Mucosa of descending colon (tissue), 3 donors: ENCODE measurements around the gene CDK6. TPM values are rescaled to one million over a fixed set of nuclear protein-coding genes. Genes with fewer than 3 reads are reported as not detected.

Experiments
- ATAC-seq: fragments of 200-7000 bp; cut with Tn5 transposase; one replicate; pipeline ENCODE4 v1.9.1; 2020; ENCODE audit warnings: mild to moderate bottlenecking, moderate library complexity
- DNase-seq, 3 donors: peaks; one replicate each; pipeline ENCODE4 v3.0.0-alpha.2; 2020
- H3K36me3 ChIP-seq: fragments of 200-600 bp; one replicate; pipeline ENCODE4 v1.8.0; 2021; ENCODE audit warnings: low read depth, mild to moderate bottlenecking
- H3K4me1 ChIP-seq: fragments of 200-600 bp; one replicate; pipeline ENCODE4 v1.8.0; 2021; ENCODE audit warnings: low read depth, mild to moderate bottlenecking
- H3K4me3 ChIP-seq: fragments of 200-600 bp; one replicate; pipeline ENCODE4 v1.8.0; 2021; ENCODE audit warnings: mild to moderate bottlenecking
- H3K9me3 ChIP-seq: fragments of 200-600 bp; one replicate; pipeline ENCODE4 v1.8.0; 2021; ENCODE audit warnings: mild to moderate bottlenecking
- CTCF ChIP-seq: fragments of 200-600 bp; IDR thresholded peaks from one replicate; pipeline ENCODE4 v1.8.0; 2022; ENCODE audit warnings: antibody characterized with exemption, mild to moderate bottlenecking
- intact Hi-C, 2 donors: fragments of 100-400 bp; cut with DNase I in 1 of 2; cut with micrococcal nuclease in 1 of 2; formaldehyde crosslinking; loops; one replicate each; pipeline versions ENCODE4 v1.11.0 to v1.11.1; 2022; cut with DNase I, micrococcal nuclease
- total RNA-seq, 3 donors: library from RNA; stranded (reverse); fragmentation: NEBNext Ultra II Directional in 2 of 3; extraction: Animal tissue kit (Norgen Biotek cat#: 25700) in 2 of 3; gene quantifications; one replicate each; pipeline versions ENCODE4 v1.2.1 to v1.2.4, GENCODE V29; 2021 to 2023
- donor health status: DM: no; HTN: no; CAD: no; lungs with moderate emphysema.
- donor health status: DM: no; HTN: no; CAD: no.
- donor health status: DM: no; HTN: yes; CAD: no.

Gene CDK6
- total RNA-seq, 3 donors from 2014 or later, result 23.4 to 52.4 (median 33.1) TPM

- no peak for ATAC-seq
- intact Hi-C loops, result no loop called here
- no peak for TF ChIP-seq CTCF
- Histone ChIP-seq H3K9me3 (no peaks in the 10 kb centered on the region), H3K4me3 (no peak overlapping the region), H3K36me3 (no peaks in the 10 kb centered on the region), H3K4me1 (no peaks in the 10 kb centered on the region)
- no peak for DNase-seq
Measured at GRCh38 chr7:92661651-92662050, 174.7 kb downstream of the CDK6 start.

GRCh38 chr7:92658671-92659070 lies 177.7 kb downstream of the CDK6 start:
- TF ChIP-seq CTCF, result no peak
- no peak overlapping the region for H3K4me3 ChIP-seq
- H3K36me3 ChIP-seq, result no peaks in the 10 kb centered on the region
- ATAC-seq (no peak), DNase-seq (no peak)
- no peaks in the 10 kb centered on the region for H3K9me3 ChIP-seq
- no peaks in the 10 kb centered on the region for H3K4me1 ChIP-seq
- intact Hi-C loops, result no loop called here

GRCh38 chr7:92657391-92657790 lies 179.0 kb downstream of the CDK6 start:
- DNase-seq, result no peak
- H3K36me3 ChIP-seq, result no peaks in the 10 kb centered on the region
- H3K9me3 ChIP-seq, result no peaks in the 10 kb centered on the region
- TF ChIP-seq CTCF, result no peak
- H3K4me1 ChIP-seq, result no peaks in the 10 kb centered on the region
- no peak for ATAC-seq
- intact Hi-C loops, result no loop called here
- no peak overlapping the region for H3K4me3 ChIP-seq

GRCh38 chr7:92656121-92656520 lies 180.3 kb downstream of the CDK6 start:
- no peak for TF ChIP-seq CTCF
- DNase-seq (no peak), ATAC-seq (no peak)
- Histone ChIP-seq H3K4me1 (no peaks in the 10 kb centered on the region), H3K9me3 (no peaks in the 10 kb centered on the region), H3K36me3 (no peaks in the 10 kb centered on the region), H3K4me3 (no peak overlapping the region)
- intact Hi-C loops, result no loop called here

GRCh38 chr7:92655346-92655884 lies 181.0 kb downstream of the CDK6 start:
- ATAC-seq, result no peak
- DNase-seq, result no peak

More at GRCh38 chr7:92655346-92655884, 181.0 kb downstream of the CDK6 start:
- H3K4me1 ChIP-seq, result peaks cover 1% of the 10 kb centered on the region
- no peak overlapping the region for H3K4me3 ChIP-seq
- H3K36me3 ChIP-seq, result no peaks in the 10 kb centered on the region
- intact Hi-C loops, result no loop called here
- no peak for TF ChIP-seq CTCF
- no peaks in the 10 kb centered on the region for H3K9me3 ChIP-seq
